ENCODE results near the gene RPAP2. TPM values are rescaled to one million over a fixed set of nuclear protein-coding genes. Genes with fewer than 3 reads are reported as not detected.

RPAP2 gene
- total and polyA plus RNA-seq, 2 of the 8 experiments (the other 6 are each of a cell fraction or from before 2014, with no cell fraction given): 7.9 to 28.4 TPM

- Histone ChIP-seq H3K27ac (ENCODE audit: low read depth, low read length) (no peak overlapping the region), H3K9ac (replicated peaks in 1 of 4; ENCODE audit: extremely low read depth in 1 of 4, low read depth in 3 of 4, low read length in 3 of 4) (no peak overlapping the region), H3K4me2 (ENCODE audit: insufficient read depth in 1 of 2, low read depth in 2 of 2, low read length in 2 of 2) (no peak overlapping the region), H3K36me3 (ENCODE audit: control insufficient read depth in 2 of 4, insufficient read depth in 4 of 4, low read length in 3 of 4) (no peaks in the 10 kb centered on the region), H2AFZ (ENCODE audit: low read length) (no peak overlapping the region), H3K56ac (replicated peaks; ENCODE audit: insufficient read length, low read depth, low read length) (no peak overlapping the region), H4K5ac (ENCODE audit: insufficient read length, low read depth, low read length) (no peak overlapping the region), H3K18ac (ENCODE audit: extremely low read depth, low read length) (no peak overlapping the region), H3K4me1 (replicated peaks in 1 of 4; ENCODE audit: control insufficient read depth in 3 of 4, insufficient read depth in 4 of 4, low read length in 3 of 4) (no peaks in the 10 kb centered on the region), H3K23me2 (ENCODE audit: low read depth, low read length) (no peaks in the 10 kb centered on the region), H3K9me3 (ENCODE audit: insufficient read depth in 2 of 2, low read depth in 1 of 2, low read length in 1 of 2) (no peaks in the 10 kb centered on the region), H3K4ac (replicated peaks; ENCODE audit: insufficient read length, low read depth, low read length) (no peak overlapping the region), H4K8ac (ENCODE audit: extremely low read depth, insufficient read depth, low read length) (no peak overlapping the region), H3K23ac (ENCODE audit: insufficient read length) (no peak overlapping the region), H2BK120ac (replicated peaks; ENCODE audit: low read depth, low read length) (no peak overlapping the region), H2BK12ac (ENCODE audit: low read depth, low read length) (no peak overlapping the region), H2BK5ac (ENCODE audit: low read depth, low read length) (no peak overlapping the region), H2BK15ac (ENCODE audit: low read length) (no peak overlapping the region), H4K91ac (replicated peaks; ENCODE audit: insufficient read length, low read length) (no peak overlapping the region), H4K20me1 (replicated peaks in 1 of 2; ENCODE audit: control insufficient read depth in 1 of 2, insufficient read depth in 2 of 2, low read length in 2 of 2) (no peaks in the 10 kb centered on the region), H2BK20ac (ENCODE audit: low read length) (no peak overlapping the region), H3K27me3 (replicated peaks in 1 of 4; ENCODE audit: control insufficient read depth in 3 of 4, extremely low read depth in 1 of 4, insufficient read depth in 3 of 4, low read length in 3 of 4) (no peaks in the 10 kb centered on the region), H3K79me2 (ENCODE audit: control insufficient read depth in 1 of 2, insufficient read depth in 2 of 2, low read length in 2 of 2) (no peaks in the 10 kb centered on the region), H3K79me1 (ENCODE audit: low read depth, low read length) (no peaks in the 10 kb centered on the region), H2AK5ac (ENCODE audit: low read depth, low read length) (no peak overlapping the region), H3K4me3 (ENCODE audit: extremely low read depth in 1 of 4, insufficient read depth in 2 of 4, low read depth in 3 of 4, low read length in 4 of 4) (no peak overlapping the region), H3K14ac (ENCODE audit: insufficient read length) (no peak overlapping the region)
- 70% methylated on average over 2 of the region's 2 CpGs; no CpG with 5 or more reads in 1 of the 2 experiments for WGBS, 2 experiments (ENCODE audit: extremely low coverage in 1 of 2, insufficient coverage in 1 of 2, insufficient read length in 1 of 2, insufficient replicate concordance in 2 of 2, low coverage in 1 of 2, low lambda C conversion rate in 2 of 2, missing lambda C conversion rate in 1 of 2)
- DNase-seq (ENCODE audit: low read depth in 1 of 2, low spot score in 2 of 2) (no peak), FAIRE-seq (no peak)
- ChIA-PET CTCF (ENCODE audit: partially characterized antibody) (no interaction called here), POLR2A (ENCODE audit: partially characterized antibody) (interaction anchor here (1.3 to 1.6 kb wide), 2 partner anchors 9 to 10 kb away, joined by 3 read pairs; no protein-coding TSS in a partner anchor)
These were observed 75.4 kb downstream of the RPAP2 start for GRCh38 chr1:92374223-92374622.

Data from H1 (cell line).